DOHH2 (cell line): ENCODE data around the gene OR10A3.

Source experiments
- H3F3A ChIP-seq: fragments of 200-600 bp; sonication (generic), shearing (Covaris generic); 2 replicates; pipeline ENCODE4 v1.6.0; 2016; ENCODE audit warnings: antibody characterized with exemption, mild to moderate bottlenecking; ENCODE audit not compliant: control insufficient read depth, insufficient read depth
- H3K27ac ChIP-seq: fragments of 200-600 bp; sonication (generic); 2 replicates; pipeline ENCODE4 v1.5.1; 2014; ENCODE audit warnings: low read depth, mild to moderate bottlenecking, low read length, moderate library complexity
- H3K27me3 ChIP-seq: fragments of 200-600 bp; sonication (generic); 2 replicates; pipeline ENCODE4 v1.6.1; 2014; ENCODE audit warnings: mild to moderate bottlenecking, low read length, mixed read lengths; ENCODE audit not compliant: control insufficient read depth
- H3K36me3 ChIP-seq: fragments of 200-600 bp; sonication (generic); 2 replicates; pipeline ENCODE4 v1.6.1; 2014; ENCODE audit warnings: mild to moderate bottlenecking, low read length, moderate library complexity, mixed read lengths; ENCODE audit not compliant: control insufficient read depth
- H3K4me1 ChIP-seq: fragments of 200-600 bp; sonication (generic); 2 replicates; pipeline ENCODE4 v1.6.1; 2014; ENCODE audit warnings: mild to moderate bottlenecking, low read length, mixed read lengths; ENCODE audit not compliant: control insufficient read depth
- H3K4me2 ChIP-seq: fragments of 200-600 bp; sonication (generic); 2 replicates; pipeline ENCODE4 v1.6.0; 2014; ENCODE audit warnings: mild to moderate bottlenecking, low read length, moderate library complexity
- H3K4me3 ChIP-seq: fragments of 200-600 bp; sonication (generic); 2 replicates; pipeline ENCODE4 v1.5.1; 2014; ENCODE audit warnings: mild to moderate bottlenecking, low read length, mixed read lengths
- H3K79me2 ChIP-seq: fragments of 200-600 bp; sonication (generic); 2 replicates; pipeline ENCODE4 v1.6.1; 2014; ENCODE audit warnings: mild to moderate bottlenecking, low read length, mixed read lengths; ENCODE audit not compliant: control insufficient read depth
- H3K9me2 ChIP-seq: fragments of 200-600 bp; sonication (generic); replicated peaks from 2 replicates; pipeline ENCODE4 v1.6.1; 2014; ENCODE audit warnings: mild to moderate bottlenecking, low read length, mixed read lengths; ENCODE audit not compliant: control insufficient read depth
- H3K9me3 ChIP-seq: fragments of 200-600 bp; sonication (generic); 2 replicates; pipeline ENCODE4 v1.6.1; 2014; ENCODE audit warnings: antibody characterized with exemption, low read length, mixed read lengths; ENCODE audit not compliant: control insufficient read depth, insufficient read depth
- H4K20me1 ChIP-seq: fragments of 200-600 bp; sonication (generic); 2 replicates; pipeline ENCODE4 v1.6.0; 2014; ENCODE audit warnings: low read depth, mild to moderate bottlenecking, antibody characterized with exemption, low read length, moderate library complexity; ENCODE audit not compliant: control insufficient read depth, insufficient read depth
- EZH2phosphoT487 ChIP-seq: fragments of 200-600 bp; sonication (generic); IDR thresholded peaks from 2 replicates; pipeline ENCODE4 v1.6.1; 2017; ENCODE audit warnings: borderline replicate concordance, mild to moderate bottlenecking, antibody characterized with exemption, low read length, moderate library complexity, mixed read lengths
- TF ChIP-seq, protein P1 (sequence below): fragments of 200-600 bp; sonication (generic); IDR thresholded peaks from one replicate; pipeline ENCODE4 v1.5.1; 2014; ENCODE audit warnings: antibody characterized with exemption, mild to moderate bottlenecking, low read depth, low read length; ENCODE audit not compliant: poor library complexity, severe bottlenecking

Gene OR10A3

DNA sequence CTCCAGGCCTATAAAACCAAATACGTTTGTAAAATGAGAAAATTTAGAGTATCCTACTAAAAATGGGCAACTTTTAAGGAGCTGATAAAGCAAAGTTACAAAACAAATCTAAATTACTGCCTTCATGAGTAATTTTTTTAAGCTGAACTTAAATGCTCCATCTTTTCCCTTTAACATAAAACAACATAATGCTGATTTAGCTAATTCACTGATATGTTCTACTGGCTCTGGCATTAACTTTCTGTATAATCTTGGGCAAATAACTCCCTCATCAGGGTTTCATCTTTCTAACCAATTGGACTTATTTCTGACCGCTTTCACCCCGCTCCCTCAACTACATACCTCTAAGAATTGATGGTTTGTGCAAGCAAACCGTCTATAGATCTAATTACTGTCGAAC, 362 bp downstream of the OR10A3 start:
- no peak overlapping the region for H3K27ac ChIP-seq
- no peaks in the 10 kb centered on the region for H4K20me1 ChIP-seq
- no peaks in the 10 kb centered on the region for H3K36me3 ChIP-seq
- H3K4me1 ChIP-seq: peaks cover 6% of the 10 kb centered on the region; the same call in 1 of the 2 replicates
- no peaks in the 10 kb centered on the region for H3F3A ChIP-seq
- peaks cover 9% of the 10 kb centered on the region; the same call in 1 of the 2 replicates for H3K9me3 ChIP-seq
- TF ChIP-seq, protein P1, sequence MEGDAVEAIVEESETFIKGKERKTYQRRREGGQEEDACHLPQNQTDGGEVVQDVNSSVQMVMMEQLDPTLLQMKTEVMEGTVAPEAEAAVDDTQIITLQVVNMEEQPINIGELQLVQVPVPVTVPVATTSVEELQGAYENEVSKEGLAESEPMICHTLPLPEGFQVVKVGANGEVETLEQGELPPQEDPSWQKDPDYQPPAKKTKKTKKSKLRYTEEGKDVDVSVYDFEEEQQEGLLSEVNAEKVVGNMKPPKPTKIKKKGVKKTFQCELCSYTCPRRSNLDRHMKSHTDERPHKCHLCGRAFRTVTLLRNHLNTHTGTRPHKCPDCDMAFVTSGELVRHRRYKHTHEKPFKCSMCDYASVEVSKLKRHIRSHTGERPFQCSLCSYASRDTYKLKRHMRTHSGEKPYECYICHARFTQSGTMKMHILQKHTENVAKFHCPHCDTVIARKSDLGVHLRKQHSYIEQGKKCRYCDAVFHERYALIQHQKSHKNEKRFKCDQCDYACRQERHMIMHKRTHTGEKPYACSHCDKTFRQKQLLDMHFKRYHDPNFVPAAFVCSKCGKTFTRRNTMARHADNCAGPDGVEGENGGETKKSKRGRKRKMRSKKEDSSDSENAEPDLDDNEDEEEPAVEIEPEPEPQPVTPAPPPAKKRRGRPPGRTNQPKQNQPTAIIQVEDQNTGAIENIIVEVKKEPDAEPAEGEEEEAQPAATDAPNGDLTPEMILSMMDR: no peak
- no peak for TF ChIP-seq EZH2phosphoT487
- no peaks in the 10 kb centered on the region for H3K79me2 ChIP-seq
- no peak overlapping the region for H3K4me2 ChIP-seq
- no peaks in the 10 kb centered on the region for H3K27me3 ChIP-seq
- H3K9me2 ChIP-seq: no peaks in the 10 kb centered on the region; the same call in 1 of the 2 replicates
- H3K4me3 ChIP-seq: no peak overlapping the region

DNA sequence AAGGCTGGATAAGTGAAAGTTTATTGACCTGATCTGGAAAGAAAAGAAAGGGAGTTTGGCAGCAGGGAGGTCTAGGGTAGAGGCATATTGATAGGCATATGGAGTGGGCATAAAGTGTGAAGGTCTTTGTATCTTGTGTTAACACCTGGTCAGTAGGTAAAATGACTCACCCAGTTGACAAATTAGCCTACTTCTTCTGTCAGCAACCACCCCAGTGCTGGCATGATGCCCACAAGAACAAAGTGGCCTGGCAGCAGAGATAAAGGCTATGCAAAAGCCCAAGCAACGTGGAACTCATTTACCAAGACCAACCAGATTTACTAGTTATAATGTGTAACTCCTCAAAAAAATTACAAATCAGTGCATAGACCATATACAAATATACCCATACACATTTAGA, 4.9 kb downstream of the OR10A3 start:
- Histone ChIP-seq H3K79me2 (no peaks in the 10 kb centered on the region), H3K9me3 (peaks cover 2% of the 10 kb centered on the region; the same call in 1 of the 2 replicates), H3F3A (no peaks in the 10 kb centered on the region), H3K27me3 (no peaks in the 10 kb centered on the region), H3K4me3 (no peak overlapping the region), H3K36me3 (no peaks in the 10 kb centered on the region), H4K20me1 (no peaks in the 10 kb centered on the region), H3K9me2 (no peaks in the 10 kb centered on the region; the same call in 1 of the 2 replicates), H3K4me2 (no peak overlapping the region), H3K4me1 (peaks cover 21% of the 10 kb centered on the region), H3K27ac (no peak overlapping the region)
- no peak for TF ChIP-seq EZH2phosphoT487
- TF ChIP-seq, protein P1: no peak

DNA sequence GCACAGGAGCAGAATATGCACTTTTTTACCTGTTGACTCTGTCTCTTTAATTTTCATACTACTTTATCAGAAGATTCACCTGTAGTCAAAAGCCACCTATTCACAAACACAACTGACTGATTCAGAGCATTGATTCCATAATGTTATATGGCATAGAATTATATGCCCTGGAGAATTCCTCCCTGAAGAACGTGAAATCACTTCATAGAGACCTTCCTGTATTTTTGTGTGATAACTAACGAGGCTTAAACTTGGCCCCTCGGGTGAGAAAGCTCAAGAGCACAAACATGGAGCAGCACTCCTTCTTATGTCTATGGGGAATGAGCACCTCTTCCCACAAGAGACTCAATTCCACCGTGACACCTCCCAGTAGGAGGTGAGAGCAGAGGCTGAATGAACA, 10.3 kb downstream of the OR10A3 start, which contains the start of gene OR10A6:
Gene OR10A6 (minus strand): TSS at position 101 of the 400 bp plus-strand sequence. CDS start 2,606 bp downstream, outside the sequence.
- Histone ChIP-seq H3K9me3 (peaks cover 2% of the 10 kb centered on the region; the same call in 1 of the 2 replicates), H4K20me1 (no peaks in the 10 kb centered on the region), H3K27ac (no peak within 1 kb of the TSS), H3K4me3 (no peak within 1 kb of the TSS), H3K9me2 (no peaks in the 10 kb centered on the region), H3K79me2 (no peaks in the 10 kb centered on the region), H3K27me3 (no peaks in the 10 kb centered on the region), H3K36me3 (no peaks in the 10 kb centered on the region), H3K4me2 (no peak within 1 kb of the TSS), H3F3A (no peaks in the 10 kb centered on the region), H3K4me1 (peaks cover 16% of the 10 kb centered on the region)
- TF ChIP-seq, protein P1: no peak
